ENCODE results near the gene CSNK1A1L. TPM values are rescaled to one million over a fixed set of nuclear protein-coding genes. Genes with fewer than 3 reads are reported as not detected.

CSNK1A1L gene
- not detected for total RNA-seq

DNA sequence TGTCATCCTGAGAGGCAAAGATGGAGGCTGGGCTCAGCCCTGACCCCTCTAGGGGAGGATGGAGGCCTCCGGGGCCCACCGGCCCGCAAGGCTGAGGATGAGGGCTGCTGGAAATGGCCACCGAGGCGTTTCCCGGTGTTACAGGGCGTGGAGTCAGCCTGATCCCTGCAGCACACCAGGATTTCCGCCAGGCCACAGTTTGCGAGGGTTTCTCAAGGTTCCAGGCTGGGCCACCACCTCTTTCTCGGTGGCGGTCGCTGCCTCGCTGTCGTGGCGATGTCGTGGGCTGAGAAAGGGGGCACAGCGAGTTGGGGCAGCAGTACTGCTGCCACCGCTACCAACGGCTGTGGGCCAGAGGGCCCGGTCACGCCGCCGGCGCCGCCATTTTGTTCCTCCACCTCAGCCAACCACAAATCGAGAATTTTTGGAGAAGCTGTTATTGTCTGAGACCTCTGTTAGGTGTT is at the start of gene CSNK1A1L:
CSNK1A1L (minus strand) TSS at position 414 of the 464 bp plus-strand sequence; CDS start at position 6, 408 bp downstream.
- Histone ChIP-seq H3K4me3 (no peak within 1 kb of the TSS), H3K27ac (no peak within 1 kb of the TSS), H3K27me3 (no peaks in the 10 kb centered on the region), H3K9me3 (no peaks in the 10 kb centered on the region), H3K36me3 (no peaks in the 10 kb centered on the region), H3K4me1 (no peaks in the 10 kb centered on the region)
- ATAC-seq = no peak
- no peak for DNase-seq
- intact Hi-C loops (cut with DNase I; ENCODE audit: low total_unique reads) = loop anchor here (5.0 kb wide), 1 partner anchor 497 kb away; no protein-coding TSS in a partner anchor
- no peak for TF ChIP-seq POLR2A (IDR thresholded peaks at IDR 0.05)
- TF ChIP-seq, protein P1, sequence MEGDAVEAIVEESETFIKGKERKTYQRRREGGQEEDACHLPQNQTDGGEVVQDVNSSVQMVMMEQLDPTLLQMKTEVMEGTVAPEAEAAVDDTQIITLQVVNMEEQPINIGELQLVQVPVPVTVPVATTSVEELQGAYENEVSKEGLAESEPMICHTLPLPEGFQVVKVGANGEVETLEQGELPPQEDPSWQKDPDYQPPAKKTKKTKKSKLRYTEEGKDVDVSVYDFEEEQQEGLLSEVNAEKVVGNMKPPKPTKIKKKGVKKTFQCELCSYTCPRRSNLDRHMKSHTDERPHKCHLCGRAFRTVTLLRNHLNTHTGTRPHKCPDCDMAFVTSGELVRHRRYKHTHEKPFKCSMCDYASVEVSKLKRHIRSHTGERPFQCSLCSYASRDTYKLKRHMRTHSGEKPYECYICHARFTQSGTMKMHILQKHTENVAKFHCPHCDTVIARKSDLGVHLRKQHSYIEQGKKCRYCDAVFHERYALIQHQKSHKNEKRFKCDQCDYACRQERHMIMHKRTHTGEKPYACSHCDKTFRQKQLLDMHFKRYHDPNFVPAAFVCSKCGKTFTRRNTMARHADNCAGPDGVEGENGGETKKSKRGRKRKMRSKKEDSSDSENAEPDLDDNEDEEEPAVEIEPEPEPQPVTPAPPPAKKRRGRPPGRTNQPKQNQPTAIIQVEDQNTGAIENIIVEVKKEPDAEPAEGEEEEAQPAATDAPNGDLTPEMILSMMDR (IDR thresholded peaks at IDR 0.05 in 4 of 5, conservative IDR thresholded peaks at IDR 0.05 in 1 of 5) = no peak
- in situ Hi-C loops (cut with MboI; ENCODE audit: low sequenced_read_pairs in 4 of 4) = loop anchor here (10.0 to 25.0 kb wide), 3 partner anchors 482 to 507 kb away; partner anchors contain the start of gene POSTN (in 1 of the 4)

DNA sequence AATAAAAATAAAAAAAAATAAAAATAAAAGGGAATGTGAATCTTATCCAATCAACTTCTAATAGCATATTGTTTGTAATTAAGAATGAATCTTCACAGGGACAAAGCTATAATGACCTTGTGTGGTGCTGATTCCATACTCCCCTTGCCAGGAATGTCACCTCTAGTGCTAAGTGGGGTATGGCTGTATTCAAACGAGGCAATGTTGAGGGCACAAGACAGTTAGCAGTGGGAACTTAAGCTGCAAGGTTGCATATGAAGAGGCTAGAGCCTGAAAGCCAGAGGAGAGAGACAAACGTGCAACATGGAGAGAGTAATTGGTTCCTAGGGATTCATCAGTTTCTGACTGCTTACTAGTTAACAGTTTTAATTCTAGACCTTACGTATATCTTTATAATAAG is 43.9 kb upstream of the CSNK1A1L start:
- in situ Hi-C loops (cut with MboI; ENCODE audit: low sequenced_read_pairs in 4 of 4) = no loop called here
- ATAC-seq = no peak

DNA sequence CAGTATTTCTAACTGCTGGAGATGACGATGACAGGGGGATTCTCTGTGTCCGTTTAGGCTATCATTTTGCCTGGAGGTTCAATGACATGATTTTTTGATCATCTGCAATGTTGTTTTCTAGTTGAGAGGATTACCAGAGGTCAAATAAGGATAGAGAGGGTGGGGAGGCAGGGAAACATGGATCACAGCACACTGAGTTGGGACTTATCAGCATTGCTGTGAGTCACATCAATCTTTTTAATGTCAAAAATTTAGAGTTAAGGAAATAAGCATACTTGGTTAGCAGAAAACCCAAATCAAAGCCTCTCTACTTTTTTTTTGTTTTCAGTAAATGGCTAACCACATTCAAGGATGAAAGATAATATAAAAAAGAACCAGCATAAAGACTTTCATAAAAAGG is 43.0 kb upstream of the CSNK1A1L start:
- in situ Hi-C loops (cut with MboI; ENCODE audit: low sequenced_read_pairs in 4 of 4) (no loop called here), intact Hi-C loops (cut with DNase I; ENCODE audit: low total_unique reads) (no loop called here)
- TF ChIP-seq, protein P1 (IDR thresholded peaks at IDR 0.05 in 4 of 5, conservative IDR thresholded peaks at IDR 0.05 in 1 of 5) = no peak
- TF ChIP-seq POLR2A (IDR thresholded peaks at IDR 0.05) = no peak
- Histone ChIP-seq H3K27ac (no peak overlapping the region), H3K9me3 (no peaks in the 10 kb centered on the region), H3K36me3 (no peaks in the 10 kb centered on the region), H3K27me3 (no peaks in the 10 kb centered on the region), H3K4me3 (peak overlapping the region in 1 of 4 donors; percentile 2), H3K4me1 (no peaks in the 10 kb centered on the region)
- DNase-seq = no peak
- no peak for ATAC-seq

More for the DNA sequence above, 43.9 kb upstream of the CSNK1A1L start:
- no peaks in the 10 kb centered on the region for H3K36me3 ChIP-seq
- intact Hi-C loops (cut with DNase I; ENCODE audit: low total_unique reads) = no loop called here
- no peak overlapping the region for H3K4me3 ChIP-seq
- no peaks in the 10 kb centered on the region for H3K9me3 ChIP-seq
- H3K4me1 ChIP-seq = no peaks in the 10 kb centered on the region
- no peaks in the 10 kb centered on the region for H3K27me3 ChIP-seq
- no peak for DNase-seq
- no peak for TF ChIP-seq POLR2A (IDR thresholded peaks at IDR 0.05)
- TF ChIP-seq, protein P1 (IDR thresholded peaks at IDR 0.05 in 4 of 5, conservative IDR thresholded peaks at IDR 0.05 in 1 of 5) = no peak
- no peak overlapping the region for H3K27ac ChIP-seq

DNA sequence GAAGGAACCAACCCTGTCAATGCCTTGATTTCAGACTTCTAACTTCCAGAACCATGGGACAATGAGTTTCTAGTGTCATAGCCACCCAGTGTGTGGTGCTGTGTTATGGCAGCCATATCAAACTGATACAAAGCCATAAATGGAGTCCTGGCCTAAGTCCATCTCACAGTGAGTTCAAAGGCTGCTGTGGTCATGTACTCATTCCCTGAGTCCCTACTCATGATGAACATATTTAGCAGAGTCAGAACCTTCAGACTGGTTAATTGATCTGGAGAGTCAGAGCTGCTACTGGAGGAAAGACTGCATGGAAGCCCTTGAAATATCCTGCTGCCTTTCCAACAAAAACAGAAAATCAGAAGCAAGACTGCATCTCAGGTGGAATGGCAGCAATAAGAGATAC is 39.2 kb upstream of the CSNK1A1L start:
- DNase-seq = no peak
- Histone ChIP-seq H3K27ac (no peak overlapping the region), H3K4me3 (no peak overlapping the region), H3K9me3 (no peaks in the 10 kb centered on the region), H3K27me3 (no peaks in the 10 kb centered on the region), H3K36me3 (no peaks in the 10 kb centered on the region), H3K4me1 (no peaks in the 10 kb centered on the region)
- TF ChIP-seq, protein P1 (IDR thresholded peaks at IDR 0.05 in 4 of 5, conservative IDR thresholded peaks at IDR 0.05 in 1 of 5) = no peak
- TF ChIP-seq POLR2A (IDR thresholded peaks at IDR 0.05) = no peak
- ATAC-seq = no peak
- in situ Hi-C loops (cut with MboI; ENCODE audit: low sequenced_read_pairs in 4 of 4) (no loop called here), intact Hi-C loops (cut with DNase I; ENCODE audit: low total_unique reads) (no loop called here)

DNA sequence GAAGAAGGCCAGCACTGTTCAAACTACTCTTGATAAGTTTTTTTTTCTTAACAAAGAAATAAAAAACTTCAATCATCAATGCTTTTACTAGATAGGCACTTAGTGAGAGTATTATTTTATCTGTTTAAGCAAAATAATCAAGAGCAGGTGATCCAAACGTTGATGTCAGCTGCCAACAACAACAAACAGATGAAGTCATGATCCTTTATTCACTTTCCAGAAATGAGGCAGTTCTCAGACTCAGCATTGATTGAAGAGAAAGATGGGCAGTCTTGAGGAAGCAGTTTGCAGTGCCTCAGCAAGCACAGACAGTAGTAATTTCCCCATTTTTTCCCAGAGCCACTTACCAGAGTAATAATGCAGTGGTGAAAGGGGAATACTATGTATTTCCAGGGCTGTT is 38.4 kb upstream of the CSNK1A1L start:
- H3K36me3 ChIP-seq = no peaks in the 10 kb centered on the region
- H3K9me3 ChIP-seq = no peaks in the 10 kb centered on the region
- no peaks in the 10 kb centered on the region for H3K4me1 ChIP-seq
- TF ChIP-seq, protein P1 (IDR thresholded peaks at IDR 0.05 in 4 of 5, conservative IDR thresholded peaks at IDR 0.05 in 1 of 5) = no peak
- TF ChIP-seq POLR2A (IDR thresholded peaks at IDR 0.05) = no peak
- H3K27me3 ChIP-seq = no peaks in the 10 kb centered on the region
- no peak for DNase-seq
- no peak overlapping the region for H3K4me3 ChIP-seq
- ATAC-seq = no peak
- intact Hi-C loops (cut with DNase I; ENCODE audit: low total_unique reads) = no loop called here
- in situ Hi-C loops (cut with MboI; ENCODE audit: low sequenced_read_pairs in 4 of 4) = no loop called here
- H3K27ac ChIP-seq = no peak overlapping the region
